ENCODE measurements around the gene ARFGAP1.

Gene ARFGAP1

GRCh38 chr20:63261060-63261794 is 11.4 kb upstream of the ARFGAP1 start:
- no peak for DNase-seq

DNA sequence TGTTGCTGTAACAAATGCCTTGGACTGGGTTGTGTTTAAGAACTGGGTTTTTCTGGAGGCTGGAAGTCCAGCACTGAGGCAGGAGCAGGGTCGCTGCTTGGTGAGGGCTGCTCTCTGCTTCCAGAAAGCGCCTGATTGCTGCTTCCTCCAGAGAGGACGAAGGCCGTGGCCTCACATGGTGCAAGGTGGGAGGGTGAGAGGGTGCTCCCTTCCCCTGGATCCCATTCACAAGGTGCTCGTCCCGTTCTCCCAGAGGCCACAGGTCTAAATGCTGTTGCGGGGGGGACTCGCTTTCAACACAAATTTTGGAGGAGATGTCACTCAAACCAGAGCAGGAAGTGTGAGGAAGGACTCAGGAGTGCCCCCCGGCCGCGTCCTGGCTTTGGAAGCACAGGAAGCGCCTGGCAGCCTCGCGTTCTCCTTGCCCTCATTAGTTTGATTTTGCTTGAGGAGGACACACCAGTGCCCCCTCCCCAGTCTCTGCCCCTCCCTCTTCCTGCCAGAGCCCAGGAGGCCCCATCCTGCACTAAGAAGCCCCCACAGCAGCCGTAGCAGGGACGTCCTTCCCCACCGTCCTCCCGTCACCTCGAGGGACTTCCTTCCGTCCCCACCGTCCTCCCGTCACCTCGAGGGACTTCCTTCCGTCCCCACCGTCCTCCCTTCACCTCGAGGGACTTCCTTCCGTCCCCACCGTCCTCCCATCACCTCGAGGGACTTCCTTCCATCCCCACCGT is 10.7 kb upstream of the ARFGAP1 start:
- DNase-seq, result no peak

GRCh38 chr20:63262836-63263235 is 9.8 kb upstream of the ARFGAP1 start:
- DNase-seq, result no peak

DNA sequence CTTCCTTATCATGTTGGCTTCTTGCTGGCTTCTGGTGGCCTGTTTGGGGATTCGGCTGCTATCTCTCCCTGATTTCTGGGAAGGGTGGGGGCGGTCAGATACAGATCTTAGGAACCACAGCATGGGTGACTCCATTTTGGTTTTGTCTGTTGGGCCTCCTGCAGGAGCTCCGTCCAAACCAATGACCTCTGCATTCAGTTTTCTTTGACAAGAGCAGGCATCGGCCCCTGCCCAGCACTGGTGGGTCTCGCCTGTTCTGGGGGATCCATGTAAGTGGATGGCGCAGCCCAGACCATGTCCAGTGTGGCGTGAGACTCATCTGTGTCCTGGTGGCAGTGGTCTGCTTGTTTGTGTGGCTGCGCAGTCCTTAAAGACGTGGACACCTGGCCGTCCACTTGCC is 8.6 kb upstream of the ARFGAP1 start:
- no peak for DNase-seq

DNA sequence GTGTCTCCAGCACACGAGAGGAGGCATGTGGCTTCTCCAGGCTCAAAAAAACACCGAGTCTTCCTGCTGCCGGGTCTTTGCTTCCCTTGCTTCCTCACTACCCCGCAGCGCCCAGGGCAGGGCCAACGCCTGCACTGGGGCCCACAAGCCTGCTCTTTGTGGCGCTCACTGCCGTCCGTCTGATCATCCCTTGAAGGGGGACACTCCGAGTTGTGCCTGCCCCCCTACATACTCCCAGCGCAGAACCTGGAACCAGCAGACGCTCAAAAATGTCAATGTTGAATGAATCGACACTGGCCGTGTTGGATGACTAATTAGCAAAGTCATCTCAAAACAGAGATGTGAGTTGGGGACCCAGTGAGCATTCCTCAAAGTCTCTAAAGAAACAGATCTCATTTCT is 8.1 kb upstream of the ARFGAP1 start:
- no peak for DNase-seq

- no peak for DNase-seq
Measured at GRCh38 chr20:63265891-63266515, 6.6 kb upstream of the ARFGAP1 start.

DNA sequence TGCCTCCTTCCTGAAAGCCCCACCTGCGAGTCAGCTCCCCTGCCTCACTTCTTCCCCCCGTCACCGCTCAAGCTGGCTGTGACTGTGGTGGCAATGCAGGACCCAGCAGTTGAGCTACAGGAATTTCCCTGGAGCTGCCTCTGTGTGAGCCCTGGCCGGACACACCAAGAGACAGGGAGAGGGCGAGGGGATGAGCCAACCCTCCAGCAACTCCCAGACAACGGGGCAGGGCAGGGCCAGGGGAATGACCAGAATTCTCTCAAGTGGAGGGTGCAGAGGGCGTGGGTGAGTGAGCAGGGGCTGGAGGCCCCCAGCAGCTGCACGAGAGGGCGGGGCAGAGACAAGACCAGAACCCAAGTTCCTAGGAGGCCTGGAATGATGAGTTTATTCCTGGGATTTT is 4.9 kb upstream of the ARFGAP1 start:
- DNase-seq, result no peak

GRCh38 chr20:63268256-63268655 is 4.4 kb upstream of the ARFGAP1 start:
- DNase-seq, result no peak

- no peak for DNase-seq
Measured at GRCh38 chr20:63268671-63269439, 3.8 kb upstream of the ARFGAP1 start.

GRCh38 chr20:63269724-63270123 is 2.9 kb upstream of the ARFGAP1 start:
- DNase-seq, result no peak

DNA sequence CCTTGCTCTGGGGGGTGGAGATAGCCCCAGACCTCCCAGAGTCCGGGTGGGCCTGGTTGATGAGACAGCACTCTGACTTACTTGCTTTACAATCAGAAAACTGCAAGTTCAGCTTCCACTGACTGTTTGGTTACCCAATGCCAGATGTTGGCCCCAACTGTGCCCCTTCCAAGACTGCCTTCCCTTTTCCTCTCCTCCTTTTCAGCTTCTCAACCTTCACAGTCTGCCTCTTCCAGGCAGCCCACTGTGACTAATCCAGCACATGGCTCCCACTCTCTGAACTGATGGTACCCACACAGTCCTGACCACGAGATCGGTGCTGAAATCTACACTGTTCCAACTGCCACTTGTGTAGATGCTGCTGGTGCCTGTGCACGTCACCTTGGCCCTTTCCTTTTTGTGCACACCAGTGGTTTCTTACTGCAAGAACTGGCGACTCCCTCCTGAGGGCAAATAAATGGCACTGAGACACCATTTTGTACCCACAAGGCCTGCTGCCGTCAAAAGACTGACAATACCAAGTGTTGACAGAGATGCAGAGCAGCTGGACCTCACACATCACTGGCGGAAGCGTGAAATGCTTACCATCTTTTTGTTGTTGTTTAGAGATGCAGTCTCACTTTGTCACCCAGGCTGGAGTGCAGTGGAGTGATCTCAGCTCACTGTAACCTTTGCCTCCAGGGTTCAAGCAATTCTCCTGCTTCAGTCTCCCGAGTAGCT is 1.8 kb upstream of the ARFGAP1 start:
- no peak for DNase-seq

DNA sequence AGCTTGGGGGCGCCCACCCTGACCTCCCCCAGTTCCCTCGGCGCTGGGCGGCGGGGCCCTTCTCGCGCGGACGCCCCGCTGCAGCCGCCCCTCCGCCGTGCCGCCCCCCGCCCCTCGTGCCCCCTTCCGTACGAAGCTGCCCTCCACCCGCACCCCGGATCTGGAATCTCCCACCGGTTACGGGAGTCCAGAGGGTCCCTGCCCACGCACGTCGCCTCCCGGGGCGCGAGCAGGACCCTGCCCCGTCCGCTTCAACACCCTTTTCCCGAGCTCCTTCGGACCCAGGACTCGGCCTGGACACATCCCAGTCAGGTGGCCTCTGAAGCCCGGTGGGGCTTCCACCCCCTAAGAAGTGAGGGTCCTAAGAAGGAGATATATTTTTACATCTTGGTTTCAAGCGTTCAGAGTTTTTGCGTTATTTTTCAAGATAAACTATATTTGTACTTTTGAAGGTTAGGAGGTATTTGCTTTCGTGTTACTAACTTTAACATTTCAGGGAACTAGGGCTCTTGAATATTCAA is 506 bp downstream of the ARFGAP1 start:
- no peak for DNase-seq

GRCh38 chr20:63273635-63274380 is 1.2 kb downstream of the ARFGAP1 start:
- no peak for DNase-seq

GRCh38 chr20:63274381-63275228 is 2.0 kb downstream of the ARFGAP1 start:
- no peak for DNase-seq

- no peak for DNase-seq
Measured at GRCh38 chr20:63275825-63276224, 3.2 kb downstream of the ARFGAP1 start.

GRCh38 chr20:63276956-63277355 is 4.3 kb downstream of the ARFGAP1 start:
- no peak for DNase-seq

DNA sequence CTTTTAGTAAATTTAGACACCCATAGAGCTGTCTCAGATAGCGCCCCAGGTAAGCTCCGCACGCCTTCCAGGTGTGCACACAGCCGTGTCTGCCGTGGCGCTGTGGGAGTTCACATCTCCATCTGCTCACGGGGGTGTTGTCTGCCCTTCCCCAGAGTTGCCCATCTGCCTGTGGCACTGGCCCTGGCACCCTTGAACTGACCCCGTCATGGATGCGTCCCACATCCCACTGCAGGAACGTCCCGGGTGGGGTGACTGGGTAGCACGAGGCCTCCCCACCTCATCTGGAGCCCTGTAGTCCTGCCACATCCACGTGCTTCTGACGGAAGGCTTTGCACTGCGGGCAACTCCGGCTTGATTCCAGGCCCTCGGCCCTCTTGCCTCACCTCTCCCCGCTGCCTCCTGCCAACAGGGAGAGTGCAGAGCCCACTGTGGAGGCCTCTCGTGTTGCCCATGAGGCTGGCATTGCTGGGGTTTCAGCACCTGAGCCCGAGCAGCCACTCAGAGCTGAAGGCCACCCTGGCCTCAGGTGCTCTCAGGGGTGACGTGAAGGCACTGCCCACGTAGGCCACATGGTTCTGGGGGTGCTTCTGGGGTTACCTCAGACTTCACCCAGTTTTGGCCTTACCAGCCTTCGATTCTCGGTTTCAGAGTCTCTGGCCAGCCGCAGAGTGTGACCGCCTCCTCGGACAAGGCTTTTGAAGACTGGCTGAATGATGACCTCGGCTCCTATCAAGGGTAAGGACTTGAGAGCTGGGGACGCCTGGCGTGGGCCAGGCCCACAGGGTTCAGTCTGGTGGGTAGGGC is 5.1 kb downstream of the ARFGAP1 start:
- no peak for DNase-seq

DNA sequence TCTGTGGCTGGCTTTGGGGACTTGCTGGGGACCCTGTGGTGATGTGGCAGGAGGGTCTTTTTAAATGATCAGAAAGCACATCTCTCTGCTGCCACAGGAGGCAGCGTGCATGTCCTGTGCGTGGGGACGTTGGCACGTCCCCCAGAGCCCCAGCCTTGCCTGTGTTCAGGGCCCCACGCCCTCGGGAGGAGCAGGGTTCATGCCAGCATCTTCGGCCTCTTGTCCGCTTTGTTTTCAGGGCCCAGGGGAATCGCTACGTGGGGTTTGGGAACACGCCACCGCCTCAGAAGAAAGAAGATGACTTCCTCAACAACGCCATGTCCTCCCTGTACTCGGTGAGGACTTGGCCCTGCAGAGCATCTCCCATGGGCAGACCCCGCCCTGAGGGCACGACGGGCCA is 6.0 kb downstream of the ARFGAP1 start:
- no peak for DNase-seq

DNA sequence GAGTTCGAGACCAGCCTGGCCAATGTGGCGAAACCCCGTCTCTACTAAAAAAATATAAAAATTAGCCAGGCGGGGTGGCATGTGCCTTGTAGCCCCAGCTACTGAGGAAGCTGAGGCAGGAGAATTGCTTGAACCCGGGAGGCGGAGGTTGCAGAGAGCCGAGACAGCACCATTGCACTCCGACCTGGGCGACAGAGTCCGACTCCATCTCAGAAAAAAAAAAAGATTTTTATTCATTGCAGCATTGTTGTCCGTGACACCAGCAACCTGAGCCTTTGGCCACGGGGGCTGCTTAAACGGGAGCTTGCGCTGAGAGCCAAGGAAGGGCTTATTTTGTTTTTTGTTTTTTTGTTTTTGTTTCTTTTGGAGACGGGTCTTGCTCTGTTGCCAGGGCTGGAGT is 7.3 kb downstream of the ARFGAP1 start:
- no peak for DNase-seq

DNA sequence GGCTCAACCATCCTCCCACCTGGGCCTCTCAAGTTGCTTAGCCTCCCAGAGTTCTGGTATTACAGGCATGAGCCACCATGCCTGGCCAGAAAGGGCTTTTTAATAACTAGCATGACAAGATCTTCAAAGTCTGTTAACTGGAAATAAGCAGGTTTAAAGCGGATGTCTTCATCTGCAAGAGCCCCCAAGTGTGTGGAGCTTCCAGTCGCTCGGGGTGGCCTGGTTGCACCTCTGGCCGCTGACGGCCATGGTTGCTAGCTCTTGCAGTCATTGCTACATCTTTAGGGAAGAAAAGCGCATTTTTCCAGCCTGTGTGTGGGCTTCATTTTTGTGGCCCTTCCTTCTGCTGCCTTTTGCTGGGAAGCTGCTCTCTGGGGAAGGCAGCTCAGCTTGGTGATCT is 7.8 kb downstream of the ARFGAP1 start:
- no peak for DNase-seq

All from NCI-H1417 (cell line).